Neuronal stem cell (in vitro differentiated cells): ENCODE results near the gene PRIM1.
A peak's percentile ranks its signal among the peaks of the same experiment; 100 is the strongest.
"Not testable (repeated sequence)": the region's sequence is repeated elsewhere in the genome, so short reads cannot be mapped to it uniquely, and the experiment has no call there.

Source experiments
- DNase-seq: peaks from one replicate; pipeline ENCODE4 v3.0.0-alpha.2; 2013; ENCODE audit warnings: low spot score
- H2AFZ ChIP-seq: one replicate; pipeline ENCODE4 v1.6.1; 2013; ENCODE audit warnings: mild to moderate bottlenecking, low read length, inconsistent platforms
- H2AK5ac ChIP-seq: 2 replicates; pipeline ENCODE4 v1.6.1; 2013; ENCODE audit warnings: low read depth, mild to moderate bottlenecking, inconsistent platforms, low read length, moderate library complexity, mixed read lengths
- H2BK120ac ChIP-seq: 2 replicates; pipeline ENCODE4 v1.6.1; 2013; ENCODE audit warnings: low read depth, mild to moderate bottlenecking, inconsistent platforms, low read length, moderate library complexity, mixed read lengths
- H2BK12ac ChIP-seq: one replicate; pipeline ENCODE4 v1.6.1; 2013; ENCODE audit warnings: low read length, inconsistent platforms
- H2BK15ac ChIP-seq: 2 replicates; pipeline ENCODE4 v1.6.1; 2013; ENCODE audit warnings: mild to moderate bottlenecking, low read length, inconsistent platforms, mixed read lengths
- H2BK5ac ChIP-seq: one replicate; pipeline ENCODE4 v1.6.1; 2013; ENCODE audit warnings: inconsistent platforms, mild to moderate bottlenecking, low read length, moderate library complexity
- H3K14ac ChIP-seq: one replicate; pipeline ENCODE4 v1.6.1; 2013; ENCODE audit warnings: low read length, inconsistent platforms
- H3K18ac ChIP-seq: 2 replicates; pipeline ENCODE4 v1.6.1; 2013; ENCODE audit warnings: low read length, inconsistent platforms
- H3K23ac ChIP-seq: 2 replicates; pipeline ENCODE4 v1.6.1; 2013; ENCODE audit warnings: low read depth, mild to moderate bottlenecking, mixed read lengths, low read length, inconsistent platforms; ENCODE audit not compliant: poor library complexity
- H3K27ac ChIP-seq: replicated peaks from 3 replicates; pipeline ENCODE4 v1.5.1; 2013; ENCODE audit warnings: low read length, inconsistent platforms
- H3K27me3 ChIP-seq, 3 experiments: 2 replicates each; pipeline ENCODE4 v1.6.1; 2013; ENCODE audit warnings: low read length in 3 of 3, mild to moderate bottlenecking in 2 of 3, inconsistent platforms in 1 of 3, low read depth in 1 of 3, mixed read lengths in 1 of 3, moderate library complexity in 1 of 3; ENCODE audit not compliant: control insufficient read depth in 3 of 3, insufficient read depth in 3 of 3
- H3K36me3 ChIP-seq, 2 donors: replicated peaks in 1 of 2; 2 replicates each; pipeline ENCODE4 v1.6.1; 2013; ENCODE audit warnings: low read length in 2 of 2; ENCODE audit not compliant: control insufficient read depth in 2 of 2, insufficient read depth in 2 of 2
- H3K4ac ChIP-seq: 2 replicates; pipeline ENCODE4 v1.6.1; 2013; ENCODE audit warnings: inconsistent platforms, mild to moderate bottlenecking, low read length, moderate library complexity
- H3K4me1 ChIP-seq, 2 donors: 1 replicate in 1 of 2; 2 replicates in 1 of 2; pipeline ENCODE4 v1.6.1; 2013; ENCODE audit warnings: low read length in 2 of 2, low read depth in 1 of 2; ENCODE audit not compliant: control insufficient read depth in 2 of 2, insufficient read depth in 1 of 2
- H3K4me2 ChIP-seq: one replicate; pipeline ENCODE4 v1.6.1; 2013; ENCODE audit warnings: mild to moderate bottlenecking, low read length, inconsistent platforms; ENCODE audit not compliant: insufficient read depth, poor library complexity, severe bottlenecking
- H3K4me3 ChIP-seq, 2 donors: 2 replicates each; pipeline ENCODE4 v1.5.1; 2013; ENCODE audit warnings: low read length in 2 of 2, mild to moderate bottlenecking in 2 of 2, inconsistent platforms in 1 of 2, moderate library complexity in 1 of 2
- H3K79me1 ChIP-seq: one replicate; pipeline ENCODE4 v1.6.1; 2013; ENCODE audit warnings: low read depth, mild to moderate bottlenecking, inconsistent platforms, low read length, moderate library complexity
- H3K9ac ChIP-seq: one replicate; pipeline ENCODE4 v1.6.1; 2013; ENCODE audit warnings: mild to moderate bottlenecking, low read depth, low read length, inconsistent platforms; ENCODE audit not compliant: poor library complexity
- H3K9me3 ChIP-seq, 2 donors: replicated peaks in 1 of 2; 2 replicates each; pipeline versions ENCODE3 to v1.6.1; 2013; ENCODE audit warnings: low read length in 2 of 2, mild to moderate bottlenecking in 2 of 2, inconsistent platforms in 1 of 2, low read depth in 1 of 2, mixed read lengths in 1 of 2, moderate library complexity in 1 of 2; ENCODE audit not compliant: control insufficient read depth in 2 of 2, insufficient read depth in 1 of 2
- H4K8ac ChIP-seq: one replicate; pipeline ENCODE4 v1.6.1; 2013; ENCODE audit warnings: low read depth, mild to moderate bottlenecking, inconsistent platforms, low read length, moderate library complexity
- H4K91ac ChIP-seq: one replicate; pipeline ENCODE4 v1.6.1; 2013; ENCODE audit warnings: low read length, low read depth, mild to moderate bottlenecking, inconsistent platforms; ENCODE audit not compliant: poor library complexity
- WGBS, 2 donors: extraction: QIAGEN DNeasy Blood & Tissue Kit; methylation state at CpG; one replicate each; pipeline ENCODE4 v1.1.7; 2013; ENCODE audit warnings: missing lambda C conversion rate in 2 of 2, mixed read lengths in 1 of 2; ENCODE audit not compliant: insufficient read length in 2 of 2, insufficient replicate concordance in 1 of 2; ENCODE audit errors: extremely low coverage in 2 of 2; 5-methylcytosine and 5-hydroxymethylcytosine counted together

Gene PRIM1

DNA sequence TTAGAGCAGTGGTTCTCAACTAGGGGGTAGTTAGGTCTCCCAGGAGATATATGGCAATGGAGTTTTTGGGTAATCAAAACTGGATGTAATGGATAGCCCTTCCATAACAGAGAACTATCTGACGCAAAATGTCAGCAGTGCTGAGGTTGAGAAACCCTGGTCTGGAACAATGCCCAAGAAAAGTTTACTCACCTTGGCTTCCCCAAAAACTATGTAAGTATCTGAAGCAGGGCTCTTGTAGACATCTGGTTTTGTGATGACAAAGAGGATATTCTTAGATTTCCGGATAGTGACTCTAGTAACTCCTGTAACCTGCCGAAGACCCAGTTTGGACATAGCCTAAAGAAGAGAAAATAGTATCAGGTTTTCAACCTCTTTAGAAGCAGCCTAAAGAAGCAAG is 38.8 kb downstream of the PRIM1 start:
- Histone ChIP-seq H3K18ac (no peak overlapping the region), H3K4me2 (no peak overlapping the region), H3K27me3 (no peaks in the 10 kb centered on the region), H3K4me3 (no peak overlapping the region), H2AFZ (no peak overlapping the region), H3K36me3 (peaks cover 30 to 64% of the 10 kb centered on the region in 2 donors), H3K27ac (no peak overlapping the region), H4K8ac (no peak overlapping the region), H2BK12ac (no peak overlapping the region), H3K4me1 (no peaks in the 10 kb centered on the region), H3K79me1 (no peaks in the 10 kb centered on the region), H3K9ac (no peak overlapping the region), H4K91ac (no peak overlapping the region), H3K9me3 (no peaks in the 10 kb centered on the region), H3K14ac (no peak overlapping the region), H2BK120ac (no peak overlapping the region), H2BK5ac (no peak overlapping the region), H3K23ac (no peak overlapping the region), H2AK5ac (no peak overlapping the region), H2BK15ac (no peak overlapping the region), H3K4ac (no peak overlapping the region)
- DNase-seq, result no peak
- WGBS, 2 donors, result no CpG with 5 or more reads among the region's 3 CpGs

DNA sequence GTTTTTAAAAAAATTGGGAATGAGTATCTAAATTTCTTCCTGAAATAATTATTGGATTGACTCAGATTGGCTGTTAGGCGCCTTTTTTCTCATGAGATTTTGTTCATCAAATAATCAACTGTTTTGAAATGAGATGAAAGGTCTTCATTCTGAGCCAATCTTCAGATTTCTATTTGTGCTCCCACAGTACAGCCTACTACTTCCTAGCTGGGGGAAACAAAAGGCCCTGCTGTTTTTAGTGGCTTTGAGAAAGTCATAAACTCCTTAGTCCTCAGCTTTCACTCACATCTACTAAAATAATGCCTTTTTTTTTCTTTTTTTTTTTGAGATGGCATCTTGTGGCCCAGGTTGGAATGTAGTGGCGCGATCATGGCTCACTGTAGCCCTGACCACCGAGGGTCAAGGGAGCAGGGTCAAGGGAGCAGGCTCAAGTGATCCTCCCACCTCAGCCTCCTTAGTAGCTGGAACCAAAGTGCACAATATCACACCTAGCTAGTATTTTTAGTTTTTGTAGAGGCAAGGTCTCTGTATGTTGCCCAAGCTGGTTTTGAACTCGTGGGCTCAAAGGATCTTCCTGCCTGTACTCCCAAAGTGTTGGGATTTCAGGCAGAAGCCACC is 42.3 kb downstream of the PRIM1 start:
- H2BK5ac ChIP-seq, result no peak overlapping the region
- no peak overlapping the region for H3K18ac ChIP-seq
- no peaks in the 10 kb centered on the region for H3K27me3 ChIP-seq
- H4K91ac ChIP-seq, result no peak overlapping the region
- no peak overlapping the region for H3K27ac ChIP-seq
- no peak overlapping the region for H3K14ac ChIP-seq
- H3K9ac ChIP-seq, result no peak overlapping the region
- no peaks in the 10 kb centered on the region for H3K9me3 ChIP-seq
- no peak overlapping the region for H2BK12ac ChIP-seq
- H3K4me3 ChIP-seq, result no peak overlapping the region
- H2AFZ ChIP-seq, result no peak overlapping the region
- no peak overlapping the region for H4K8ac ChIP-seq
- no peak for DNase-seq
- peaks cover 20 to 40% of the 10 kb centered on the region in 2 donors for H3K36me3 ChIP-seq
- no peak overlapping the region for H2AK5ac ChIP-seq
- no peaks in the 10 kb centered on the region for H3K4me1 ChIP-seq
- no peak overlapping the region for H2BK120ac ChIP-seq
- H2BK15ac ChIP-seq, result no peak overlapping the region
- H3K79me1 ChIP-seq, result no peaks in the 10 kb centered on the region
- H3K4ac ChIP-seq, result no peak overlapping the region
- H3K23ac ChIP-seq, result no peak overlapping the region
- no CpG with 5 or more reads among the region's 5 CpGs for WGBS, 2 donors
- H3K4me2 ChIP-seq, result no peak overlapping the region

DNA sequence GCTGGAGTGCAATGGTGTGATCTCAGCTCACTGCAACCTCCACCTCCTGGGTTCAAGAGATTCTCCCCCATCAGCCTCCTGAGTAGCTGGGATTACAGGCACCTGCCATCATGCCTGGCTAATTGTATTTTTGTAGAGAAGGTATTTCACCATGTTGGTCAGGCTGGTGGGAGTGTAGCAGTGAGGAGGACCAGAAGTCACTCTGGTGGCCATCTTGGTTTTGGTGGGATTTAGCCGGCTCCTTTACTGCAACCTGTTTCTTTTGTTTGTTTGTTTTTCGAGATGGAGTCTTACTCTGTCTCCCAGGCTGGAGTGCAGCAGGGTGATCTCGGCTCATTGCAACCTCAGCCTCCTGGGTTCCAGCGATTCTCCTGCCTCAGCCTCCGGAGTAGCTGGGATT is 47.6 kb downstream of the PRIM1 start:
- no CpG with 5 or more reads among the region's 5 CpGs for WGBS, 2 donors
- H3K23ac ChIP-seq, H3K27ac ChIP-seq: not testable (repeated sequence)

DNA sequence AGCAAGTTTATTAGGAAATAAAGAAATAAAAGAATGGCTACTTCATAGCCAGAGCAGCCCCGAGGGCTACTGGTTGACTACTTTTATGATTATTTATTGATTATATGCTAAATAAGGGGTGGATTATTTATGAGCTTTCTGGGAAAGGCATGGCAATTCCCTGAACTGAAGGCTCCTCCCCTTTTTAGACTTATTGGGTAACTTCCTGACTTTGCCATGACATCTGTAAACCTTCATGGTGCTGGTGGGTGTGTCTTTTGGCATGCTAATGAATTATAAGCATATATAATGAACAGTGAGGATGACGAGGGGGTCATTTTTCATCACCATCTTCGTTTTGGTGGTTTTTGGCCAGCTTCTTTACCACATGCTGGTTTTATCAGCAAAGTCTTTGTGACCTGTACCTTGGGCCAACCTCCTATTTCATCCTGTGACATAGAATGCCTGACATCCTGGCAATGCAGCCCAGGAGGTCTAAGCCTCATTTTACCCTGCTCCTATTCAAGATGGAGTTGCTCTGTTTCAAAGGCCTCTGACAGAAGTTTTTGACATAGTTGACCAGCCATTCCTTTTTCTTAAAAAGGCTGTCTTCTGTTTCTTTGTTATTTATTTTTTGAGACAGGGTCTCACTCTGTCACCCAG is 53.0 kb downstream of the PRIM1 start:
- H2BK12ac ChIP-seq, result no peak overlapping the region
- no peaks in the 10 kb centered on the region for H3K9me3 ChIP-seq
- no peak overlapping the region for H3K4me3 ChIP-seq
- H2BK120ac ChIP-seq, result no peak overlapping the region
- no peaks in the 10 kb centered on the region for H3K79me1 ChIP-seq
- no peak overlapping the region for H4K8ac ChIP-seq
- no peak overlapping the region for H4K91ac ChIP-seq
- no peak overlapping the region for H3K4me2 ChIP-seq
- H3K4me1 ChIP-seq, result peaks cover 0 to 8% of the 10 kb centered on the region in 2 donors
- no peak overlapping the region for H3K9ac ChIP-seq
- no peak overlapping the region for H2BK5ac ChIP-seq
- no peaks in the 10 kb centered on the region for H3K36me3 ChIP-seq
- no peak for DNase-seq
- H3K23ac ChIP-seq, result no peak overlapping the region
- H3K27me3 ChIP-seq, result no peaks in the 10 kb centered on the region
- H3K14ac ChIP-seq, result no peak overlapping the region
- no peak overlapping the region for H3K18ac ChIP-seq
- no peak overlapping the region for H2BK15ac ChIP-seq
- H2AK5ac ChIP-seq, result no peak overlapping the region
- H2AFZ ChIP-seq, result no peak overlapping the region
- no peak overlapping the region for H3K4ac ChIP-seq
- WGBS, 2 donors, result no CpG with 5 or more reads among the region's 3 CpGs
- no peak overlapping the region for H3K27ac ChIP-seq

More for the DNA sequence above, 47.6 kb downstream of the PRIM1 start:
- not testable (repeated sequence) for H2BK5ac ChIP-seq, H3K79me1 ChIP-seq, H3K14ac ChIP-seq, H3K9ac ChIP-seq, H3K4me3 ChIP-seq, H4K8ac ChIP-seq, H3K27me3 ChIP-seq, H3K4ac ChIP-seq, DNase-seq, H3K18ac ChIP-seq, H2AK5ac ChIP-seq, H3K4me2 ChIP-seq, H4K91ac ChIP-seq, H3K4me1 ChIP-seq, H3K9me3 ChIP-seq, H2BK12ac ChIP-seq, H2BK120ac ChIP-seq, H3K36me3 ChIP-seq, H2BK15ac ChIP-seq
- peak overlapping the region; percentile 69 for H2AFZ ChIP-seq
